Measurements from ENCODE around the gene GPX3.

GPX3 gene

DNA sequence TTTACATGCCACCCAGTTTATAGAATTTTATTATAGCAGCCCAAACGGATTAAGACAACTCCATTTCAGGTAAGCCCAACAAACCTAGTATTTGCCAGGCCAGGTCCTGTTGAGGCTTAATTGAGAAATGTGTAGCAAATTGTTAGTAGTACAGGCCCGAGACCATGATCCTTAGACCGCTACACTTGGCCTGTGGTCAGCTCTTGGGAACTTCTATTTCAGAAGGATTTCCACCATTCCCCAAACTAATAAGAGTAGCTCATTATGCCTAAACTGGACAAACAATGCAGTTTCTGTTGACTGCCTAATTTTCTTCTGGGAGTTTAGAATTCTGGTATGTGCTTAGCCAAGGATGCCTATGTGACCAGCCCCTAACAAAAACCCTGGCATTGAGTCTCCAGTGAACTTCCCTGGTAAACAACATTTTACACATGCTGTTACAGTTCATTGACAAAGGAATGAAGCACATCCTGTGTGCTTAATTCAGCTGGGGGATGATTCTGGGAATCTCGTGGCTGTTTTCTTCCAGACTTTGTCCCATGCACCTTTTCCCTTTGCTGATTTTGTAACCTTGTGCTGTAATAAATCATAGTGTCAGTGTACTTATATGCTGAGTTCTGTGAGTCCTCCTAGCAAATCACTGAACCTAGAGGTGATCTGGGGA is 5.6 kb upstream of the GPX3 start:
- no peak for TF ChIP-seq TAF1 (IDR thresholded peaks at IDR 0.05; ENCODE audit: borderline replicate concordance, insufficient read depth, low read length)
- TF ChIP-seq SIN3A (IDR thresholded peaks at IDR 0.05; ENCODE audit: borderline replicate concordance, insufficient read depth, low read length) = no peak
- no peak for TF ChIP-seq POLR2AphosphoS5 (IDR thresholded peaks at IDR 0.05; ENCODE audit: low read depth, low read length)
- TF ChIP-seq, protein P1, sequence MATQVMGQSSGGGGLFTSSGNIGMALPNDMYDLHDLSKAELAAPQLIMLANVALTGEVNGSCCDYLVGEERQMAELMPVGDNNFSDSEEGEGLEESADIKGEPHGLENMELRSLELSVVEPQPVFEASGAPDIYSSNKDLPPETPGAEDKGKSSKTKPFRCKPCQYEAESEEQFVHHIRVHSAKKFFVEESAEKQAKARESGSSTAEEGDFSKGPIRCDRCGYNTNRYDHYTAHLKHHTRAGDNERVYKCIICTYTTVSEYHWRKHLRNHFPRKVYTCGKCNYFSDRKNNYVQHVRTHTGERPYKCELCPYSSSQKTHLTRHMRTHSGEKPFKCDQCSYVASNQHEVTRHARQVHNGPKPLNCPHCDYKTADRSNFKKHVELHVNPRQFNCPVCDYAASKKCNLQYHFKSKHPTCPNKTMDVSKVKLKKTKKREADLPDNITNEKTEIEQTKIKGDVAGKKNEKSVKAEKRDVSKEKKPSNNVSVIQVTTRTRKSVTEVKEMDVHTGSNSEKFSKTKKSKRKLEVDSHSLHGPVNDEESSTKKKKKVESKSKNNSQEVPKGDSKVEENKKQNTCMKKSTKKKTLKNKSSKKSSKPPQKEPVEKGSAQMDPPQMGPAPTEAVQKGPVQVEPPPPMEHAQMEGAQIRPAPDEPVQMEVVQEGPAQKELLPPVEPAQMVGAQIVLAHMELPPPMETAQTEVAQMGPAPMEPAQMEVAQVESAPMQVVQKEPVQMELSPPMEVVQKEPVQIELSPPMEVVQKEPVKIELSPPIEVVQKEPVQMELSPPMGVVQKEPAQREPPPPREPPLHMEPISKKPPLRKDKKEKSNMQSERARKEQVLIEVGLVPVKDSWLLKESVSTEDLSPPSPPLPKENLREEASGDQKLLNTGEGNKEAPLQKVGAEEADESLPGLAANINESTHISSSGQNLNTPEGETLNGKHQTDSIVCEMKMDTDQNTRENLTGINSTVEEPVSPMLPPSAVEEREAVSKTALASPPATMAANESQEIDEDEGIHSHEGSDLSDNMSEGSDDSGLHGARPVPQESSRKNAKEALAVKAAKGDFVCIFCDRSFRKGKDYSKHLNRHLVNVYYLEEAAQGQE (IDR thresholded peaks at IDR 0.05; ENCODE audit: insufficient read depth in 1 of 2, low read depth in 2 of 2, low read length in 2 of 2) = no peak
- TF ChIP-seq FOXP2 (optimal IDR thresholded peaks at IDR 0.05; ENCODE audit: borderline replicate concordance, extremely low read depth, extremely low read length, insufficient read depth) = no peak

DNA sequence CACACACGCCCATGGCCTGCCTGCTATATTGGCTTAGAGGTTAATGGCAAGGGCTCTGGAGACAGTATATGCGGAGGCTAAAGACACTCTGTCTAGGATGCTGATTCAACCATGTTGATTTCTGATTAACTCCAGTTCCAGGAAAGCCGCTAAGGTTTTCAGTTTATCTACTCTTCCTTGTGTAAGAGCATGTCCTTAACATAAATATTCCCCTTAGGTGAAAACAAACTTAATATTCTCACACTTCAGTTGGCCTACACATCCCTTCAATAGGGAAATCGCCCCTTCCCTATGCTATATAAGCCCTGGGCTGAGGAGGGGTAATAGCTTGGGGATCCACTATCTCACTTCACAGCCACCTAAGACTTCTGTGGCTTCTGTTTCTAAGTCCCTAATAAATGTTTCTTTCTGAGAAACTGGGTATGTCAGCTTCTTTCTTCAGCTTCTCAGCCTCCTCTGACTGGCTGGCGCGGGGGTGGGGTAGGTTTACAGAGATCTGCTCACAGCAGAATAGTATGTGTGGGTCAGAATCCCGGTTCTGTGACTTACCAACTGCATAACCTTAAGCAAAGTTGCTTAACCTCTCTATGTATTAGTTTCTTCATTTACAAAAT is 4.3 kb upstream of the GPX3 start:
- no peak for TF ChIP-seq SIN3A (IDR thresholded peaks at IDR 0.05; ENCODE audit: borderline replicate concordance, insufficient read depth, low read length)
- TF ChIP-seq, protein P1 (IDR thresholded peaks at IDR 0.05; ENCODE audit: insufficient read depth in 1 of 2, low read depth in 2 of 2, low read length in 2 of 2) = no peak
- no peak for TF ChIP-seq POLR2AphosphoS5 (IDR thresholded peaks at IDR 0.05; ENCODE audit: low read depth, low read length)
- TF ChIP-seq FOXP2 (optimal IDR thresholded peaks at IDR 0.05; ENCODE audit: borderline replicate concordance, extremely low read depth, extremely low read length, insufficient read depth) = no peak
- TF ChIP-seq TAF1 (IDR thresholded peaks at IDR 0.05; ENCODE audit: borderline replicate concordance, insufficient read depth, low read length) = no peak

DNA sequence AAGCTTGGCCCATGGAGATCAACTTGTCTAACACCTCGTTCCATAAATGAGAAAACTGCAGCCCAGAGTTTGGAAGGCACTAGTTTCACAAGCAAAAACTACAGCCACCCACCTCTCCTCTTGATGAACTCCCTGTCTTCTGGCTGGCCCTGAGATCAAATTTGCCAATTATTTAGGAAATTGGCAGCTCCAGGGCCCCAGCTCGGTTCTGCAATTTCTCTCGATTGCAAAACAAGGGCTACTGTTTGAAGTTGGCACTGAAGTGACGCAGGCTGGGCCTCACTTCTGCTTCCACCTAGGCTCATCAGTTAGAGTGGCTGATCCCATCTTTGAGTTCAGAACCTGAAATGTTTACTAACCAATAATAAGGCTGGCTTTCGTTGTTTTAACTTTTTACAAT is 3.7 kb upstream of the GPX3 start:
- TF ChIP-seq TAF1 (IDR thresholded peaks at IDR 0.05; ENCODE audit: borderline replicate concordance, insufficient read depth, low read length) (no peak), SIN3A (IDR thresholded peaks at IDR 0.05; ENCODE audit: borderline replicate concordance, insufficient read depth, low read length) (no peak), FOXP2 (optimal IDR thresholded peaks at IDR 0.05; ENCODE audit: borderline replicate concordance, extremely low read depth, extremely low read length, insufficient read depth) (no peak), POLR2AphosphoS5 (IDR thresholded peaks at IDR 0.05; ENCODE audit: low read depth, low read length) (no peak)
- TF ChIP-seq, protein P1 (IDR thresholded peaks at IDR 0.05; ENCODE audit: insufficient read depth in 1 of 2, low read depth in 2 of 2, low read length in 2 of 2) = no peak

GRCh38 chr5:151017897-151018296 is 2.5 kb upstream of the GPX3 start:
- TF ChIP-seq POLR2AphosphoS5 (IDR thresholded peaks at IDR 0.05; ENCODE audit: low read depth, low read length) = no peak
- no peak for TF ChIP-seq TAF1 (IDR thresholded peaks at IDR 0.05; ENCODE audit: borderline replicate concordance, insufficient read depth, low read length)
- no peak for TF ChIP-seq SIN3A (IDR thresholded peaks at IDR 0.05; ENCODE audit: borderline replicate concordance, insufficient read depth, low read length)
- no peak for TF ChIP-seq FOXP2 (optimal IDR thresholded peaks at IDR 0.05; ENCODE audit: borderline replicate concordance, extremely low read depth, extremely low read length, insufficient read depth)
- TF ChIP-seq, protein P1 (IDR thresholded peaks at IDR 0.05; ENCODE audit: insufficient read depth in 1 of 2, low read depth in 2 of 2, low read length in 2 of 2) = no peak

All from PFSK-1 (cell line).